Measurements from ENCODE around the gene POU6F2.

The POU6F2 gene

GRCh38 chr7:39336442-39336841, 358.7 kb downstream of the POU6F2 start:
- in situ Hi-C loops (cut with MboI; ENCODE audit: low pct_unique_long_range_greater_than_20kb, low sequenced_read_pairs, unreplicated experiment) = no loop called here
- TF ChIP-seq, protein P1, sequence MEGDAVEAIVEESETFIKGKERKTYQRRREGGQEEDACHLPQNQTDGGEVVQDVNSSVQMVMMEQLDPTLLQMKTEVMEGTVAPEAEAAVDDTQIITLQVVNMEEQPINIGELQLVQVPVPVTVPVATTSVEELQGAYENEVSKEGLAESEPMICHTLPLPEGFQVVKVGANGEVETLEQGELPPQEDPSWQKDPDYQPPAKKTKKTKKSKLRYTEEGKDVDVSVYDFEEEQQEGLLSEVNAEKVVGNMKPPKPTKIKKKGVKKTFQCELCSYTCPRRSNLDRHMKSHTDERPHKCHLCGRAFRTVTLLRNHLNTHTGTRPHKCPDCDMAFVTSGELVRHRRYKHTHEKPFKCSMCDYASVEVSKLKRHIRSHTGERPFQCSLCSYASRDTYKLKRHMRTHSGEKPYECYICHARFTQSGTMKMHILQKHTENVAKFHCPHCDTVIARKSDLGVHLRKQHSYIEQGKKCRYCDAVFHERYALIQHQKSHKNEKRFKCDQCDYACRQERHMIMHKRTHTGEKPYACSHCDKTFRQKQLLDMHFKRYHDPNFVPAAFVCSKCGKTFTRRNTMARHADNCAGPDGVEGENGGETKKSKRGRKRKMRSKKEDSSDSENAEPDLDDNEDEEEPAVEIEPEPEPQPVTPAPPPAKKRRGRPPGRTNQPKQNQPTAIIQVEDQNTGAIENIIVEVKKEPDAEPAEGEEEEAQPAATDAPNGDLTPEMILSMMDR (IDR thresholded peaks at IDR 0.05; ENCODE audit: extremely low read depth, insufficient read depth, missing control alignments) = no peak
- no peak for DNase-seq (ENCODE audit: low spot score)

DNA sequence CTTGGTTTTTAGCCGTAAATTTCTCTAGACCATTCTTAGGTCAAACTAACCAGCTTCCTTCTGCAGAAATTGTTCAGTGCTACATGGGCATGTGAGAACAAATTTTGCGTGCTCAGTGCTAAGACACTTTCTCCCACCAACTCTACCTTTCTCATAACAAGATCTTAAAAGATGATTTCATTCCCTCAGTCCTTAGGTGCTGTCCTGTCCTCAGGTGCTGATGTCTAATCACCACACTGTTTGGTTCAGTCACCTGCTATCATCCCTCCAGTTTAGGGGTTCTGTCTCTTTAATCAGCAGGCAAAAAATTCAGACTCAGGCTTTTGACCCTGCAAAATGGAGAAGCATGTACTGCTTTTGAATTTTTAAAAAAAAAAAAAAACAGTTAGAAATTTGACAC, 361.0 kb downstream of the POU6F2 start:
- in situ Hi-C loops (cut with MboI; ENCODE audit: low pct_unique_long_range_greater_than_20kb, low sequenced_read_pairs, unreplicated experiment) = no loop called here
- peak; percentile 37 for DNase-seq (ENCODE audit: low spot score)
- TF ChIP-seq, protein P1 (IDR thresholded peaks at IDR 0.05; ENCODE audit: extremely low read depth, insufficient read depth, missing control alignments) = no peak

DNA sequence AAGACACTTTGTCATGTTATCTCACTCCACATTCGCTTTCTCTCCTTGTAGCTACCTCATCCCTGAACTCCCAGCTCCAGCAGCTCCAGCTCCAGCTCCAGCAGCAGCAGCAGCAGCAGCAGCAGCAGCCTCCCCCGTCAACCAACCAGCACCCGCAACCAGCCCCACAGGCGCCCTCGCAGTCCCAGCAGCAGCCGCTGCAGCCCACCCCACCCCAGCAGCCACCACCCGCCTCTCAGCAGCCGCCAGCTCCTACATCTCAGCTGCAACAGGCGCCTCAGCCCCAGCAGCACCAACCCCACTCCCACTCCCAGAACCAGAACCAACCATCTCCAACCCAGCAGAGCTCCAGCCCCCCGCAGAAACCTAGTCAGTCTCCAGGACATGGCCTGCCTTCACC, 361.9 kb downstream of the POU6F2 start:
- no peak for DNase-seq (ENCODE audit: low spot score)
- in situ Hi-C loops (cut with MboI; ENCODE audit: low pct_unique_long_range_greater_than_20kb, low sequenced_read_pairs, unreplicated experiment) = no loop called here

GRCh38 chr7:39341083-39341482, 363.4 kb downstream of the POU6F2 start:
- in situ Hi-C loops (cut with MboI; ENCODE audit: low pct_unique_long_range_greater_than_20kb, low sequenced_read_pairs, unreplicated experiment) = no loop called here
- TF ChIP-seq, protein P1 (IDR thresholded peaks at IDR 0.05; ENCODE audit: extremely low read depth, insufficient read depth, missing control alignments) = no peak
- no peak for DNase-seq (ENCODE audit: low spot score)

More for the DNA sequence above, 361.9 kb downstream of the POU6F2 start:
- TF ChIP-seq, protein P1 (IDR thresholded peaks at IDR 0.05; ENCODE audit: extremely low read depth, insufficient read depth, missing control alignments) = no peak

GRCh38 chr7:39342763-39343162, 365.1 kb downstream of the POU6F2 start:
- TF ChIP-seq, protein P1 (IDR thresholded peaks at IDR 0.05; ENCODE audit: extremely low read depth, insufficient read depth, missing control alignments) = no peak

DNA sequence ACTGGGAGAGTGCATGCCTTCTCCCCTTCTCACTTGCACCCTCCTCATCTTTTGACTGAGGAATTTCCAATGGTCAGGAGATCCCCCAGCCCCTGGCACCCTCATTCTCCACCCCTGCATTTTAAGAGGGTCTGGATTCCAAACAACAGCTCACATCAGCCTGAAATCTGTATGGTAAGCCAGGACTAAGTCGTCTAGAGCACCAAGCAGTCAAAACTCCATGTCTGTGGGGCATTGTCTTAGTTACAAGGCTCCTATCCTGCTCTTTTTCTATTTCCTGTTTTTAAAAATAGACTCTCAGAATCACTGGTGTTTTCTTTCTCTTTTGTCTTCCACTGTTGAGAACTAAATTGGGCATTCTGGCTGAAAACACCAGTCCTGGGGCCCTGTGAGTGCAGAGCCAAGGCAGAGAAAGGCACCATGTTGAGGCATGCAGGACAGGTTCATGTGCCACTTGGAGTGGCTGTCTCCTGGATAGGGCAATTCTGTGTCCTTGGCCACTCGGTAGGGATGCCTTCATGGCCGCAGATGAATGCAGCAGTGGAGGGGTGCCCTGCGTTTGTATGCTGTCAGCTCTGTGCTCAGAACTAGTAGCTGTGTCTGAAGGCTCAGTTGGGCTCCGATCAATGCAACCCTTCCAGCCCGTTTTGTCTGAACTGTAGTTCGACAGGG, 371.9 kb downstream of the POU6F2 start:
- DNase-seq (ENCODE audit: low spot score) = no peak
- in situ Hi-C loops (cut with MboI; ENCODE audit: low pct_unique_long_range_greater_than_20kb, low sequenced_read_pairs, unreplicated experiment) = no loop called here
- TF ChIP-seq, protein P1 (IDR thresholded peaks at IDR 0.05; ENCODE audit: extremely low read depth, insufficient read depth, missing control alignments) = no peak

More at GRCh38 chr7:39342763-39343162, 365.1 kb downstream of the POU6F2 start:
- in situ Hi-C loops (cut with MboI; ENCODE audit: low pct_unique_long_range_greater_than_20kb, low sequenced_read_pairs, unreplicated experiment) = no loop called here
- DNase-seq (ENCODE audit: low spot score) = no peak
